IMR-90 (cell line): ENCODE data around the gene ABHD17A. TPM values are rescaled to one million over a fixed set of nuclear protein-coding genes. Genes with fewer than 3 reads are reported as not detected.
A peak's percentile ranks its signal among the peaks of the same experiment; 100 is the strongest.

Experiments used
- ATAC-seq: fragments of 200-7000 bp; cut with Tn5 transposase; 2 replicates; pipeline ENCODE4 v1.9.1; 2020; ENCODE audit warnings: low read depth, mild to moderate bottlenecking, moderate library complexity
- BruUV-seq: library from RNA; stranded (reverse); fragments of 400-500 nt; replicated peaks from 2 replicates; lab custom pipeline; 2021; lab: Mats Ljungman, UMichigan
- CTCF ChIA-PET: fragments of 300-600 bp; formaldehyde crosslinking; extraction: SDS; loops from one replicate; lab custom pipeline; 2021; ENCODE audit warnings: antibody characterized with exemption; lab: Yijun Ruan, JAX
- POLR2A ChIA-PET: fragments of 300-600 bp; sonication (Branson Sonifier 250); formaldehyde crosslinking; loops from one replicate; lab custom pipeline; 2022; ENCODE audit warnings: antibody characterized with exemption; ENCODE audit not compliant: unreplicated experiment; lab: Charles Lee
- DNase-seq: peaks from one replicate; pipeline ENCODE4 v3.0.0; 2013
- H2AFZ ChIP-seq: replicated peaks from 2 replicates; pipeline ENCODE3; 2013; ENCODE audit warnings: low read length, mild to moderate bottlenecking; ENCODE audit not compliant: poor library complexity
- H2AK5ac ChIP-seq: 2 replicates; pipeline ENCODE4 v1.6.1; 2013; ENCODE audit warnings: low read depth, low read length, inconsistent platforms
- H2AK9ac ChIP-seq: replicated peaks from 2 replicates; pipeline ENCODE3; 2013; ENCODE audit warnings: mild to moderate bottlenecking, low read depth, low read length, moderate library complexity; ENCODE audit not compliant: poor library complexity
- H2BK120ac ChIP-seq: 2 replicates; pipeline ENCODE4 v1.6.1; 2013; ENCODE audit warnings: low read depth, low read length, inconsistent platforms
- H2BK15ac ChIP-seq: 3 replicates; pipeline ENCODE4 v1.6.1; 2013; ENCODE audit warnings: low read depth, low read length, inconsistent platforms
- H2BK20ac ChIP-seq: 2 replicates; pipeline ENCODE4 v1.6.1; 2013; ENCODE audit warnings: low read depth, mild to moderate bottlenecking, inconsistent platforms, low read length, moderate library complexity
- H2BK5ac ChIP-seq: 2 replicates; pipeline ENCODE4 v1.6.1; 2013; ENCODE audit warnings: mild to moderate bottlenecking, low read depth, low read length, inconsistent platforms; ENCODE audit not compliant: poor library complexity, severe bottlenecking
- H3K14ac ChIP-seq: replicated peaks from 2 replicates; pipeline ENCODE4 v1.6.1; 2013; ENCODE audit warnings: low read depth, low read length, inconsistent platforms
- H3K18ac ChIP-seq: 2 replicates; pipeline ENCODE4 v1.6.1; 2013; ENCODE audit warnings: low read depth, low read length, control low read depth
- H3K23ac ChIP-seq: 2 replicates; pipeline ENCODE4 v1.6.1; 2013; ENCODE audit warnings: low read depth, low read length, inconsistent platforms
- H3K27ac ChIP-seq: 2 replicates; pipeline ENCODE4 v1.5.1; 2013; ENCODE audit warnings: mild to moderate bottlenecking, control low read depth, low read length; ENCODE audit not compliant: insufficient read depth
- H3K27me3 ChIP-seq: 2 replicates; pipeline ENCODE4 v1.6.1; 2013; ENCODE audit warnings: low read length; ENCODE audit not compliant: control insufficient read depth, insufficient read depth
- H3K36me3 ChIP-seq: 2 replicates; pipeline ENCODE4 v1.6.1; 2013; ENCODE audit warnings: low read length, mixed read lengths; ENCODE audit not compliant: control insufficient read depth, insufficient read depth
- H3K4ac ChIP-seq: 2 replicates; pipeline ENCODE4 v1.6.1; 2013; ENCODE audit warnings: low read depth, low read length, inconsistent platforms
- H3K4me1 ChIP-seq: 2 replicates; pipeline ENCODE4 v1.6.1; 2013; ENCODE audit warnings: low read length, mixed read lengths; ENCODE audit not compliant: control insufficient read depth, insufficient read depth
- H3K4me2 ChIP-seq: 2 replicates; pipeline ENCODE4 v1.6.1; 2013; ENCODE audit warnings: low read depth, mild to moderate bottlenecking, control low read depth, low read length, moderate library complexity
- H3K4me3 ChIP-seq: 2 replicates; pipeline ENCODE4 v1.5.1; 2013; ENCODE audit warnings: low read depth, mild to moderate bottlenecking, control low read depth, low read length, moderate library complexity; ENCODE audit not compliant: insufficient read depth
- H3K56ac ChIP-seq: 2 replicates; pipeline ENCODE4 v1.6.1; 2013; ENCODE audit warnings: low read length, inconsistent platforms; ENCODE audit not compliant: insufficient read depth; ENCODE audit errors: extremely low read depth
- H3K79me1 ChIP-seq, 2 experiments: 2 replicates each; pipeline ENCODE4 v1.6.1; 2013; ENCODE audit warnings: low read length in 2 of 2, inconsistent platforms in 1 of 2, low read depth in 1 of 2
- H3K9ac ChIP-seq: 2 replicates; pipeline ENCODE4 v1.6.1; 2013; ENCODE audit warnings: low read depth, low read length, control low read depth
- H3K9me1 ChIP-seq: 2 replicates; pipeline ENCODE4 v1.6.1; 2013; ENCODE audit warnings: low read length, inconsistent platforms; ENCODE audit not compliant: insufficient read depth
- H3K9me3 ChIP-seq: 2 replicates; pipeline ENCODE4 v1.6.1; 2013; ENCODE audit warnings: low read length; ENCODE audit not compliant: control insufficient read depth, insufficient read depth
- H4K20me1 ChIP-seq: 2 replicates; pipeline ENCODE4 v1.6.1; 2013; ENCODE audit warnings: low read length, inconsistent platforms; ENCODE audit not compliant: insufficient read depth
- H4K5ac ChIP-seq: 2 replicates; pipeline ENCODE4 v1.6.1; 2013; ENCODE audit warnings: mild to moderate bottlenecking, low read depth, low read length, control low read depth
- H4K8ac ChIP-seq, 2 experiments: 2 replicates each; pipeline ENCODE4 v1.6.1; 2013; ENCODE audit warnings: low read depth in 2 of 2, low read length in 2 of 2, control low read depth in 1 of 2, inconsistent platforms in 1 of 2
- H4K91ac ChIP-seq: 2 replicates; pipeline ENCODE4 v1.6.1; 2013; ENCODE audit warnings: low read depth, low read length, inconsistent platforms; ENCODE audit not compliant: insufficient read depth
- BHLHE40 ChIP-seq: fragments of 150-350 bp; IDR thresholded peaks from 2 replicates; pipeline ENCODE4 v1.6.1; 2016; ENCODE audit warnings: mild to moderate bottlenecking, low read depth, low read length
- CHD1 ChIP-seq: IDR thresholded peaks from 2 replicates; pipeline ENCODE4 v1.6.1; 2012; ENCODE audit warnings: low read depth, low read length, improper control_type of control experiment
- FOS ChIP-seq: fragments of 150-350 bp; IDR thresholded peaks from 2 replicates; pipeline ENCODE4 v1.6.1; 2016; ENCODE audit warnings: low read depth, low read length
- MAFK ChIP-seq: IDR thresholded peaks from 2 replicates; pipeline ENCODE4 v1.6.1; 2012; ENCODE audit warnings: low read depth, low read length, improper control_type of control experiment
- MAZ ChIP-seq: IDR thresholded peaks from 2 replicates; pipeline ENCODE4 v1.6.1; 2012; ENCODE audit warnings: low read depth, mild to moderate bottlenecking, low read length, improper control_type of control experiment, moderate library complexity, borderline replicate concordance
- MXI1 ChIP-seq: IDR thresholded peaks from 2 replicates; pipeline ENCODE4 v1.6.1; 2012; ENCODE audit warnings: low read depth, mild to moderate bottlenecking, low read length, moderate library complexity, borderline replicate concordance
- NFE2L2 ChIP-seq: fragments of 150-350 bp; IDR thresholded peaks from 2 replicates; pipeline ENCODE4 v1.6.1; 2016; ENCODE audit warnings: low read depth, mild to moderate bottlenecking, low read length
- RAD21 ChIP-seq: IDR thresholded peaks from 2 replicates; pipeline ENCODE4 v1.6.1; 2012; ENCODE audit warnings: low read length, improper control_type of control experiment
- RCOR1 ChIP-seq: IDR thresholded peaks from 2 replicates; pipeline ENCODE4 v1.6.1; 2012; ENCODE audit warnings: mild to moderate bottlenecking, low read length, improper control_type of control experiment; ENCODE audit not compliant: insufficient replicate concordance
- RFX5 ChIP-seq: IDR thresholded peaks from 2 replicates; pipeline ENCODE4 v1.8.0; 2012; ENCODE audit warnings: low read depth, mild to moderate bottlenecking, low read length, moderate library complexity
- SMC3 ChIP-seq: fragments of 150-350 bp; IDR thresholded peaks from 2 replicates; pipeline ENCODE4 v1.6.1; 2016; ENCODE audit warnings: low read depth, mild to moderate bottlenecking, antibody characterized with exemption, low read length, moderate library complexity
- WGBS, 2 experiments: methylation state at CpG; one replicate each; pipeline versions ENCODE4 v1.1.5 to v1.1.7; 2013; ENCODE audit warnings: missing lambda C conversion rate in 2 of 2; ENCODE audit not compliant: insufficient read length in 1 of 2; ENCODE audit errors: extremely low coverage in 2 of 2; 5-methylcytosine and 5-hydroxymethylcytosine counted together
- dilution Hi-C: fragments of 300-500 bp; cut with HindIII; formaldehyde crosslinking; loops from one replicate; pipeline ENCODE4 v1.14.3; 2018; ENCODE audit warnings: low sequenced_read_pairs; ENCODE audit not compliant: unreplicated experiment
- in situ Hi-C: fragments of 300-500 bp; cut with MboI; formaldehyde crosslinking; loops from 3 replicates; pipeline ENCODE4 v1.14.3; 2019; ENCODE audit warnings: low sequenced_read_pairs, inconsistent platforms, mixed read lengths
- intact Hi-C: fragments of 100-400 bp; cut with micrococcal nuclease; formaldehyde crosslinking; loops from 2 replicates; pipeline ENCODE4 v1.10.0; 2022
- polyA plus RNA-seq, 3 experiments: library from polyadenylated mRNA; depleted of rRNA; stranded (reverse); fragments of >200 nt; gene quantifications; 2 replicates each; pipeline ENCODE4 v1.2.3, GENCODE V29; 2012; ENCODE audit warnings: low replicate concordance in 1 of 3
- total RNA-seq: library from RNA; depleted of rRNA; stranded (reverse); fragments of >200 nt; gene quantifications from 2 replicates; pipeline ENCODE4 v1.2.3, GENCODE V29; 2012
- TF ChIP-seq, protein P1 (sequence below): conservative IDR thresholded peaks from 2 replicates; pipeline ENCODE4 v1.5.1; 2012; ENCODE audit warnings: mild to moderate bottlenecking, low read depth, low read length, improper control_type of control experiment
- TF ChIP-seq, protein P2 (sequence below): fragments of 150-350 bp; IDR thresholded peaks from 2 replicates; pipeline ENCODE4 v1.6.1; 2016; ENCODE audit warnings: low read depth, mild to moderate bottlenecking, low read length, moderate library complexity, borderline replicate concordance
- TF ChIP-seq, protein P3 (sequence below): fragments of 150-350 bp; IDR thresholded peaks from 2 replicates; pipeline ENCODE4 v1.6.1; 2017; ENCODE audit warnings: mild to moderate bottlenecking, antibody characterized with exemption, low read length, low read depth

ABHD17A gene
- total and polyA plus RNA-seq, 2 of the 4 experiments (the other 2 are of a cell fraction) = 37.8 to 76.2 TPM

DNA sequence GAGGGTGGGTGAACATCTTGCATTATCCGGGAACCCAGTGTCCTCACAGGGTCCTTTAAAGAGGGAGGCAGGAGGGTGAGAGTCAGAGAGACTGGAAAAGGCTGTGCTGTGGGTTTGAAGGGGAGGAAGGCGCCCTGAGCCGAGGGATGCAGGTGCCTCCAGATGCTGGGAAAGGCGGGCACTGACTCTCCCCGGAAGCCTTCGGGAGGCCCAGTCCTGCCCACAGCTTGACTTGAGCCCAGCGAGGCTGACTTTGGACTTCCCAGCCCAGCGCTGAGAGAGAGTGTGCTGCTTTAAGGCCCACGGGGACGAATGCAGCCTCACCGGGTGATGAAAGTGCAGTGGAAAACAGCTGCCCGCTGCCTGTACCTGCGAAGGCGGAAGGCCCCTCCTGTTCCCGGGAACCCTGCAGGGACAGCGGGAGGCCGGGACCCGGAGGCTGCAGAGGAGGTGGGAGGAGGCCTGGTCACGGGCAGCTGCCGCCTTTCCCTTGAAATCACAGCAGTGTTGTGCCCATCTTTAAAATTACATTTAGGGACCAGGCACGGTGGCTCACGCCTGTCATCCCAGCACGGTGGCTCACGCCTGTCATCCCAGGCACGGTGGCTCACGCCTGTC lies 53.1 kb downstream of the ABHD17A start:
- Histone ChIP-seq H3K9me3 (no peaks in the 10 kb centered on the region), H3K9ac (no peak overlapping the region), H2AK9ac (peak overlapping the region; percentile 55), H3K27me3 (no peaks in the 10 kb centered on the region), H2BK120ac (no peak overlapping the region), H3K18ac (no peak overlapping the region), H2AK5ac (no peak overlapping the region), H3K14ac (no peak overlapping the region), H4K8ac (no peak overlapping the region), H3K4ac (no peak overlapping the region), H3K4me2 (no peak overlapping the region), H3K4me1 (no peaks in the 10 kb centered on the region), H3K23ac (no peak overlapping the region), H3K79me1 (peaks cover 24 to 59% of the 10 kb centered on the region in 2 experiments), H3K56ac (no peak overlapping the region), H4K91ac (no peak overlapping the region), H3K36me3 (peaks cover 7% of the 10 kb centered on the region; the same call in 1 of the 2 replicates), H2AFZ (peak overlapping the region; percentile 2), H2BK20ac (no peak overlapping the region), H3K27ac (no peak overlapping the region), H3K4me3 (no peak overlapping the region), H2BK5ac (no peak overlapping the region), H3K9me1 (no peaks in the 10 kb centered on the region), H2BK15ac (no peak overlapping the region), H4K20me1 (peaks cover 67% of the 10 kb centered on the region), H4K5ac (no peak overlapping the region)
- WGBS, 2 experiments = 89% methylated on average over 16 of the region's 26 CpGs; no CpG with 5 or more reads in 1 of the 2 experiments
- intact Hi-C loops (no loop called here), dilution Hi-C loops (no loop called here), in situ Hi-C loops (no loop called here)
- ATAC-seq (no peak), DNase-seq (no peak)
- ChIA-PET POLR2A (no interaction called here), CTCF (no interaction called here)
- no TSS peak for BruUV-seq
- TF ChIP-seq FOS = no peak
- TF ChIP-seq, protein P1, sequence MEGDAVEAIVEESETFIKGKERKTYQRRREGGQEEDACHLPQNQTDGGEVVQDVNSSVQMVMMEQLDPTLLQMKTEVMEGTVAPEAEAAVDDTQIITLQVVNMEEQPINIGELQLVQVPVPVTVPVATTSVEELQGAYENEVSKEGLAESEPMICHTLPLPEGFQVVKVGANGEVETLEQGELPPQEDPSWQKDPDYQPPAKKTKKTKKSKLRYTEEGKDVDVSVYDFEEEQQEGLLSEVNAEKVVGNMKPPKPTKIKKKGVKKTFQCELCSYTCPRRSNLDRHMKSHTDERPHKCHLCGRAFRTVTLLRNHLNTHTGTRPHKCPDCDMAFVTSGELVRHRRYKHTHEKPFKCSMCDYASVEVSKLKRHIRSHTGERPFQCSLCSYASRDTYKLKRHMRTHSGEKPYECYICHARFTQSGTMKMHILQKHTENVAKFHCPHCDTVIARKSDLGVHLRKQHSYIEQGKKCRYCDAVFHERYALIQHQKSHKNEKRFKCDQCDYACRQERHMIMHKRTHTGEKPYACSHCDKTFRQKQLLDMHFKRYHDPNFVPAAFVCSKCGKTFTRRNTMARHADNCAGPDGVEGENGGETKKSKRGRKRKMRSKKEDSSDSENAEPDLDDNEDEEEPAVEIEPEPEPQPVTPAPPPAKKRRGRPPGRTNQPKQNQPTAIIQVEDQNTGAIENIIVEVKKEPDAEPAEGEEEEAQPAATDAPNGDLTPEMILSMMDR = no peak
- TF ChIP-seq RCOR1 = no peak
- no peak for TF ChIP-seq RAD21
- TF ChIP-seq CHD1 = no peak
- no peak for TF ChIP-seq RFX5
- TF ChIP-seq BHLHE40 = no peak
- TF ChIP-seq MXI1 = no peak
- TF ChIP-seq NFE2L2 = no peak
- no peak for TF ChIP-seq MAFK
- TF ChIP-seq SMC3 = no peak
- TF ChIP-seq, protein P2, sequence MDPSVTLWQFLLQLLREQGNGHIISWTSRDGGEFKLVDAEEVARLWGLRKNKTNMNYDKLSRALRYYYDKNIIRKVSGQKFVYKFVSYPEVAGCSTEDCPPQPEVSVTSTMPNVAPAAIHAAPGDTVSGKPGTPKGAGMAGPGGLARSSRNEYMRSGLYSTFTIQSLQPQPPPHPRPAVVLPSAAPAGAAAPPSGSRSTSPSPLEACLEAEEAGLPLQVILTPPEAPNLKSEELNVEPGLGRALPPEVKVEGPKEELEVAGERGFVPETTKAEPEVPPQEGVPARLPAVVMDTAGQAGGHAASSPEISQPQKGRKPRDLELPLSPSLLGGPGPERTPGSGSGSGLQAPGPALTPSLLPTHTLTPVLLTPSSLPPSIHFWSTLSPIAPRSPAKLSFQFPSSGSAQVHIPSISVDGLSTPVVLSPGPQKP = no peak
- no peak for TF ChIP-seq MAZ
- TF ChIP-seq, protein P3, sequence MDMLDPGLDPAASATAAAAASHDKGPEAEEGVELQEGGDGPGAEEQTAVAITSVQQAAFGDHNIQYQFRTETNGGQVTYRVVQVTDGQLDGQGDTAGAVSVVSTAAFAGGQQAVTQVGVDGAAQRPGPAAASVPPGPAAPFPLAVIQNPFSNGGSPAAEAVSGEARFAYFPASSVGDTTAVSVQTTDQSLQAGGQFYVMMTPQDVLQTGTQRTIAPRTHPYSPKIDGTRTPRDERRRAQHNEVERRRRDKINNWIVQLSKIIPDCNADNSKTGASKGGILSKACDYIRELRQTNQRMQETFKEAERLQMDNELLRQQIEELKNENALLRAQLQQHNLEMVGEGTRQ = no peak
